ENCODE data around the gene ANKMY1.

Gene ANKMY1

DNA sequence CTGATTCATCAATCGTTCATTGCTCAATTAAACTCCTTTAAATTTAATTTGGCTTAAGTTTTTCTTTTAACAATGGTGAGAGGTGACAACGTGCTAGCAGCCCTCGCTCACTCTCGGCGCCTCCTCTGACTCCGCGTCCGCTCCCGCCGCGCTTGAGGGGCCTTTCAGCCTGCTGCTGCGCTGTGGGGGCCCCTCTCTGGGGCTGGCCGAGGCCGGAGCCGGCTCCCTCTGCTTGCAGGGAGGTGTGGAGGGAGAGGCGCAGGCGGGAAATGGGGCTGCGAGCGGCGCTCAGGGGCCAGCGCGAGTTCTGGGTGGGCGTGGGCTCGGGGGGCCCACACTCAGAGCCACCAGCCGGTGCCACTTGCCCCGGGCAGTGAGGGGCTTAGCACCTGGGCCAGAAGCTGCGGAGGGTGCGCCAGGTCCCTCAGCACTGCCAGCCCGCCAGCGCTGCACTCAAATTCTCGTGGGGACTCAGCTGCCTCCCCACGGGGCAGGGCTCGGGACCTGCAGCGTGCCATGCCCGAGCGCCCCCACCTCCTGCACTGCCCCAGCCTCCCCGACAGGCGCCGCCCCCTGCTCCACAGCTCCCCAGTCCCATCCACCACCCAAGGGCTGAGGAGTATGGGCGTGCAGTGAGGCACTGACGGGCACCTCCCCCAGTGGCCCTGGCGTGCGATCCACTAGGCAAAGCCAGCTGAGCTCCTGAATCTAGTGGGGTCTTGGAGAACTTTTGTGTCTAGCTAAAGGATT lies 19.6 kb downstream of the ANKMY1 start:
- no peak overlapping the region for H3K27ac ChIP-seq
- no peak overlapping the region for H2AFZ ChIP-seq
- no peaks in the 10 kb centered on the region for H3K4me1 ChIP-seq
- no peaks in the 10 kb centered on the region for H3K9me3 ChIP-seq (ENCODE audit: control insufficient read depth, low read length)
- no peaks in the 10 kb centered on the region for H3K36me3 ChIP-seq (ENCODE audit: control insufficient read depth, insufficient read depth, low read length)
- H3K4me2 ChIP-seq (ENCODE audit: low read length) = no peak overlapping the region
- H3K27me3 ChIP-seq (ENCODE audit: control insufficient read depth, insufficient read depth, low read length) = no peaks in the 10 kb centered on the region
- TF ChIP-seq, protein P1, sequence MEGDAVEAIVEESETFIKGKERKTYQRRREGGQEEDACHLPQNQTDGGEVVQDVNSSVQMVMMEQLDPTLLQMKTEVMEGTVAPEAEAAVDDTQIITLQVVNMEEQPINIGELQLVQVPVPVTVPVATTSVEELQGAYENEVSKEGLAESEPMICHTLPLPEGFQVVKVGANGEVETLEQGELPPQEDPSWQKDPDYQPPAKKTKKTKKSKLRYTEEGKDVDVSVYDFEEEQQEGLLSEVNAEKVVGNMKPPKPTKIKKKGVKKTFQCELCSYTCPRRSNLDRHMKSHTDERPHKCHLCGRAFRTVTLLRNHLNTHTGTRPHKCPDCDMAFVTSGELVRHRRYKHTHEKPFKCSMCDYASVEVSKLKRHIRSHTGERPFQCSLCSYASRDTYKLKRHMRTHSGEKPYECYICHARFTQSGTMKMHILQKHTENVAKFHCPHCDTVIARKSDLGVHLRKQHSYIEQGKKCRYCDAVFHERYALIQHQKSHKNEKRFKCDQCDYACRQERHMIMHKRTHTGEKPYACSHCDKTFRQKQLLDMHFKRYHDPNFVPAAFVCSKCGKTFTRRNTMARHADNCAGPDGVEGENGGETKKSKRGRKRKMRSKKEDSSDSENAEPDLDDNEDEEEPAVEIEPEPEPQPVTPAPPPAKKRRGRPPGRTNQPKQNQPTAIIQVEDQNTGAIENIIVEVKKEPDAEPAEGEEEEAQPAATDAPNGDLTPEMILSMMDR (IDR thresholded peaks at IDR 0.05) = no peak
- H3K9ac ChIP-seq = no peak overlapping the region
- no peak overlapping the region for H3K4me3 ChIP-seq (ENCODE audit: low read depth, low read length)
- H3K79me2 ChIP-seq = no peaks in the 10 kb centered on the region

GRCh38 chr2:240532031-240532775 lies 25.6 kb downstream of the ANKMY1 start:
- H3K27ac ChIP-seq = no peak overlapping the region
- H3K27me3 ChIP-seq (ENCODE audit: control insufficient read depth, insufficient read depth, low read length) = no peaks in the 10 kb centered on the region
- TF ChIP-seq, protein P1 (IDR thresholded peaks at IDR 0.05) = no peak
- H3K4me3 ChIP-seq (ENCODE audit: low read depth, low read length) = no peak overlapping the region
- no peak overlapping the region for H3K4me2 ChIP-seq (ENCODE audit: low read length)
- no peaks in the 10 kb centered on the region for H3K79me2 ChIP-seq
- H3K4me1 ChIP-seq = no peaks in the 10 kb centered on the region
- H3K9ac ChIP-seq = no peak overlapping the region
- H2AFZ ChIP-seq = no peak overlapping the region
- no peaks in the 10 kb centered on the region for H3K9me3 ChIP-seq (ENCODE audit: control insufficient read depth, low read length)
- H3K36me3 ChIP-seq (ENCODE audit: control insufficient read depth, insufficient read depth, low read length) = no peaks in the 10 kb centered on the region

- Histone ChIP-seq H3K27me3 (ENCODE audit: control insufficient read depth, insufficient read depth, low read length) (no peaks in the 10 kb centered on the region), H3K9ac (no peak overlapping the region), H3K4me2 (ENCODE audit: low read length) (no peak overlapping the region), H3K9me3 (ENCODE audit: control insufficient read depth, low read length) (no peaks in the 10 kb centered on the region), H3K79me2 (no peaks in the 10 kb centered on the region), H3K36me3 (ENCODE audit: control insufficient read depth, insufficient read depth, low read length) (no peaks in the 10 kb centered on the region), H3K4me3 (ENCODE audit: low read depth, low read length) (no peak overlapping the region), H2AFZ (no peak overlapping the region), H3K4me1 (no peaks in the 10 kb centered on the region), H3K27ac (no peak overlapping the region)
- TF ChIP-seq, protein P1 (IDR thresholded peaks at IDR 0.05) = no peak
Observed at GRCh38 chr2:240531038-240531437, 26.8 kb downstream of the ANKMY1 start.

DNA sequence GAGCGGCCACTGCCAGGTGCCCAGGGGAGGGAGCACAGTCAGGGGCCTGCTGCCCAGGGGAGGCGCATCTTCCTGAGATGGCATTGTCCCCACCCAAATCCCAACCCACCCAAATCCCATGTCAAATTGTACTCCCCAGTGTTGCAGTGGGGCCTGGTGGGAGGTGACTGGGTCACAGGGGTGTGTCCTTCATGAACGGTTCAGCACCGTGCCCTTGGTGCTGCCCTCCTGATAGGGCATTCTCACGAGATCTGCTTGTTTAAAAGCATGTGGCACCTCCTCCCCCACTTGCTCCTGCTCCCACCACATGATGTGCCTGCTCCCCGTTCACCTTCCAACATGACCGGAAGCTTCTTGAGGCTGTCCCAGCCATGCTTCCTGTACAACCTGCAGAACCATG lies 27.6 kb downstream of the ANKMY1 start:
- no peaks in the 10 kb centered on the region for H3K4me1 ChIP-seq
- no peak overlapping the region for H3K4me3 ChIP-seq (ENCODE audit: low read depth, low read length)
- TF ChIP-seq, protein P1 (IDR thresholded peaks at IDR 0.05) = no peak
- no peak overlapping the region for H3K27ac ChIP-seq
- no peaks in the 10 kb centered on the region for H3K9me3 ChIP-seq (ENCODE audit: control insufficient read depth, low read length)
- H3K27me3 ChIP-seq (ENCODE audit: control insufficient read depth, insufficient read depth, low read length) = no peaks in the 10 kb centered on the region
- no peak overlapping the region for H3K9ac ChIP-seq
- H3K79me2 ChIP-seq = no peaks in the 10 kb centered on the region
- no peaks in the 10 kb centered on the region for H3K36me3 ChIP-seq (ENCODE audit: control insufficient read depth, insufficient read depth, low read length)
- no peak overlapping the region for H2AFZ ChIP-seq
- H3K4me2 ChIP-seq (ENCODE audit: low read length) = no peak overlapping the region

Data from parathyroid adenoma (tissue), 2 donors.